ENCODE results near the gene NHS.

DNA sequence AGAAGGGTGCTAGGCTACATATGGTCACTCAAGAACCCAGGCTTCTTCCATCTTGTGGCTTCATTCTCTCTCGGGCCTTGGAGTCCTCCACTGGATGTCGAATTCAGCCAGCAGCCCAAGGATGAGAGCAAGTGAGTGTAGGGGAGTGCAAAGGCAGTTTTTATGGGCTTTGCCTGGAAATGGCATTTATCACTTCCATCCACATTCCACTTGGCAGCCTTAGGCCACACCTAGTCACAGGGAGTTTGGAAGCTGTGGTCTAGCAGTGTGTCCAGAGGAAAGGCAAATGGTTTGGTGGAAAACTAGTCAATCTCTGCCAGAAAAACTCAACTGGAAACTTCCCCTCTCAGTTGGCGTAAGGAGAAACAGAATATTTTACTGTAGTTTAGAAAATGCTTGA, 59.0 kb downstream of the NHS start:
- TF ChIP-seq EZH2phosphoT487 (IDR thresholded peaks at IDR 0.05; ENCODE audit: borderline replicate concordance, low read length) = no peak
- TF ChIP-seq, protein P1, sequence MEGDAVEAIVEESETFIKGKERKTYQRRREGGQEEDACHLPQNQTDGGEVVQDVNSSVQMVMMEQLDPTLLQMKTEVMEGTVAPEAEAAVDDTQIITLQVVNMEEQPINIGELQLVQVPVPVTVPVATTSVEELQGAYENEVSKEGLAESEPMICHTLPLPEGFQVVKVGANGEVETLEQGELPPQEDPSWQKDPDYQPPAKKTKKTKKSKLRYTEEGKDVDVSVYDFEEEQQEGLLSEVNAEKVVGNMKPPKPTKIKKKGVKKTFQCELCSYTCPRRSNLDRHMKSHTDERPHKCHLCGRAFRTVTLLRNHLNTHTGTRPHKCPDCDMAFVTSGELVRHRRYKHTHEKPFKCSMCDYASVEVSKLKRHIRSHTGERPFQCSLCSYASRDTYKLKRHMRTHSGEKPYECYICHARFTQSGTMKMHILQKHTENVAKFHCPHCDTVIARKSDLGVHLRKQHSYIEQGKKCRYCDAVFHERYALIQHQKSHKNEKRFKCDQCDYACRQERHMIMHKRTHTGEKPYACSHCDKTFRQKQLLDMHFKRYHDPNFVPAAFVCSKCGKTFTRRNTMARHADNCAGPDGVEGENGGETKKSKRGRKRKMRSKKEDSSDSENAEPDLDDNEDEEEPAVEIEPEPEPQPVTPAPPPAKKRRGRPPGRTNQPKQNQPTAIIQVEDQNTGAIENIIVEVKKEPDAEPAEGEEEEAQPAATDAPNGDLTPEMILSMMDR (IDR thresholded peaks at IDR 0.05; ENCODE audit: low read depth, low read length, poor library complexity, severe bottlenecking) = no peak

Measured in DOHH2 (cell line).